GM18868 (cell line): Measurements from ENCODE around the gene ATP2A3.
A peak's percentile ranks its signal among the peaks of the same experiment; 100 is the strongest.

ENCODE experiments used
- ATAC-seq: cut with Tn5 transposase; IDR thresholded peaks from one replicate; pipeline ENCODE4 v1.9.1; 2021; ENCODE audit warnings: mild to moderate bottlenecking, moderate library complexity; ENCODE audit not compliant: unreplicated experiment

ATP2A3 gene

DNA sequence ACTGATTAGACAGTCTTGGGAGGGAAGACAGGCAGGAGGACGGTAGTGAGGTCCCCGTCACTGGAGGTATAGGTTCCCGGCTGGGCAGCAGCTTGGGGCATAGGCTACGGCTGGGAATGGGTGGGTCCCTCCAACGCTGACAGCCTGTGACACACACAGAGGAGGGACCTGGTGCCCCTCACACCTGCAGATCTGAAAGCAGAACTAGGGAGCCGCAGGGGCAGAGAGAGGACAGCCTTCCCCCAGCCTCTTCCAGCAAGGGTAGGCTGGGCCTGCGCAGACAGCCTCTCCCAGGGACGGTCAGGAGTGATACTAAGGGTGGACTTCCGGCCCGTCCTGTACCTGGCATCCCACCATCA lies 49.9 kb downstream of the ATP2A3 start:
- peak; percentile 43 for ATAC-seq

GRCh38 chr17:3913531-3914311 lies 50.5 kb downstream of the ATP2A3 start:
- peak; percentile 45 for ATAC-seq

GRCh38 chr17:3912827-3913226 lies 51.4 kb downstream of the ATP2A3 start:
- no peak for ATAC-seq

DNA sequence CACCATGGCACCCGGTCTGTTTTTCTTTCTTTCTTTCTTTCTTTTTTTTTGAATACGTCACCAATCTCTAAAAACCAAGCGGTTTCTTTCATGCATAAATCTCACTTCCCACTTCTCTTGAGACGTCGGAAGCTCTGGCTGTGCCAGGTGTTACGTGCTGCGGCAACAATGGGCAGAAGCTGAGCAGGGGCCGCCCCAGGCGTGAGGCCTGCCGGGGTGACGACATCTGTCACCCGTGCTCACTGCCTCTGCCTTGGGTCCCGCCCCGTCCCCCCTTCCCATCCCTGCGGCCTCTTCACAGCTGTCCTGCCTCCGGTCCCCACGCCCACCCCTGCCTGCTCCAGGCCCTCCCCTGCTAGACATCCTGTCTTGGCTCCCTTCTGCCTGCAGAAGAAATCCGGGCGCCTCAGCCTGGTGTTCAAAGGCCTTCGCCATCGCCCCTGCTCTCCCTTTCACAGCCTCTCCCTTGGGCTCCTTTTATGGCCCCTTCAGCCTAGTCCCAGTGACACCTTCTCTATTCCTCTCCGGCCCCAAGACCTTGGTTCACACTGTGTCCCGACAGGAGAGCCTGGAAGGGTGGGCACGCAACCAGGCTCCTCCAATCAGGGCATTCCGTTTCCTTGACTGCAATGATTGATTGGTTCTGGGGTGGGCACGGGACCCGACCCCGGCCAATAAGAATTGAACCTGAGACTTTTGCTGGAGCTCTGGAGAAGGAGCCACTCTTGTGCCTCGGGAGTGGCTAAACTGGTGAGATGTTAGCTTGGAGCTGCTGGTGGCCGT lies 52.8 kb downstream of the ATP2A3 start:
- peak; percentile 67 for ATAC-seq

- no peak for ATAC-seq
Measured at GRCh38 chr17:3910420-3911270, 53.6 kb downstream of the ATP2A3 start.

DNA sequence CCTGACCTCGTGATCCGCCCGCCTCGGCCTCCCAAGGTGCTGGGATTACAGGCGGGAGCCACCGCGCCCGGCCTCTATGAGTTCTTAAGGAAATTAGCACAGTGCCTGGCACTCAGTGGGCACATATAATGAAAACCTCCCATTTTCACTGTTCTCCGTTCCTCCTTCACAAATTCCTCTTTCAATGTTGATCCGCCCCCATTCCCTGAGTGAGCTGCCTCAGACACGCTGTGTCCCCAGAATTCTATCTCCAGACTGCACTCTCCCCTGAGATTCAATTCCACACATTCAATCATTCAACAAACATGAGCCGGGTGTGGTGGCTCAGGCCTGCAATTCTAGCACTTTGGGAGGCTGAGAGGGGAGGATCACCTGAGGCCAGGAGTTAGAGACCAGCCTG lies 55.0 kb downstream of the ATP2A3 start:
- no peak for ATAC-seq

DNA sequence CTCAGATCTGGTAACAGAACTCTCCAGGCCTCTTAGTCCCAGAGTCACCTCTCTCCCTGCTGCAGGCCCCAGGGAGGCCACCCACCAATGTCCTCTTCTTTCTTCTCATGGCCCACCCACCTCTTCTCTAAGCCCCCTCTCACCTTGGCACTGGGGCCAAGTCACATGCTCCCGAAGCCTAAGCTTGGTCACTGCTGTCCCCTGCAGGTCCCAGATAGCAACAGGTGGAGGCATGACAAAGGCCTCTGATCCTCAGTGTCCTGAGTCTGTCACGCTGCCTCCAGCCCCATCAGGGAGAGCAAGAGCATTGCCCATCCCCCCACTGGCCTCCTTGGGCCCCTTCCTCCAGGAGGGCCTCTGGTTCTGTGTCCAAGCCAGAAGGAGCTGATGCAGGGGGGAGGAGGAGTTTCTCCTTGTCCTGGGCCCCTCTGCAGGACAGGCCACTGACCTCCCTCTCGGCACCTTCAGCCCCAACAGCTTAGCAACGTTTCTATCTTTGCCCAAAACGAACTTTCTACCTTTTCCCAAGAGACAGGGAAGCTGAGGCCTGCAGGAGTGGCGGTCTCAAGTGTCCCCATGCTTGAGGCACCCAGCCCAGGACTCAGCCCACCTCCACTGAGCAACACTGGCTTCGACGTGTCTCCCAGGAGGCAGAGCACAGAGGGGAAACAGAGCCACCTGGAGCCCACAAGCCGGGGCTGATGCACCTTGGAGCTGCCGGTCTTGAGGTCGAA lies 56.6 kb downstream of the ATP2A3 start:
- no peak for ATAC-seq

DNA sequence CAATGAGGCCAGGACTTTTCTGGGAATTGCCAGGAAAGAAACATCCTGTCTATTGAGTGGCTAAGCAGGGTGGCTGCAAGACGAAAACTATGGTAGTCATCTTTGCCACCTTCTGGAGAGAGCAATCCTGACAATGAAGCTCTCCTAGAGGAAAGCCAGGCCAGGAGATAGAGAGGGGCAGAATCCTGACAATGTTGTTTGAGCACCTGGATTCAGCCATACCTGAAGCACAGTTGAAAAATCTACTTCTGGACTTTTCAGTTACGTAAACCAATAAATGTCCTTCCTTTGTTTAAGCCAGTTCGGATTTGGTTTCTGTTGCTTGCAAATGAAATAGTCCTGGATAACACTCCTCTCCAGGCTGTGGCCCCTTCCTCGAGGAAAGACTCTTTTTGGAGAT lies 57.4 kb downstream of the ATP2A3 start:
- ATAC-seq = no peak

- ATAC-seq = no peak
Measured at GRCh38 chr17:3905017-3905520, 59.2 kb downstream of the ATP2A3 start.

GRCh38 chr17:3904501-3904900 lies 59.7 kb downstream of the ATP2A3 start:
- ATAC-seq = no peak

DNA sequence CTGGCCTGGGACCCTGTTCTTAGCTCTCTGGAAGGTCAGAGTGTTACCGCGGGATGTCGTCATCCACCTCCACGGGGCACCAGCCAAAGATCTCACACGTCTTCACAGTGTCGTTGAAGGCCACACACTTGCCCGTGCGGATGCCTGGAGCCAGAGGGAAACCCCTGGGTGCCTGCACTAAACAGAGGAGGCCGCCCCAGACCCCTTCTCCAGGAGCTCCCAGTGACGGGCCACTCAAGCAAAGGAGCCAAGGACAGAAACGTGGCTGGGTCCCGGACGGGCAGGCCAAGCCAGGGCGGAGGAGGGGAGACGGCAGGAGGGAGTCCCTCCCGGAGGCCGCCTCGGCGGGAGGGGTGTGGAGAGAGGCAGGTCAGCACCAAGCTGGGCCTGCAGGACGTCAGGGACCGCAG lies 60.4 kb downstream of the ATP2A3 start:
- ATAC-seq = no peak

- ATAC-seq = no peak
Measured at GRCh38 chr17:3903051-3903825, 61.0 kb downstream of the ATP2A3 start.

GRCh38 chr17:3900646-3901045 lies 63.6 kb downstream of the ATP2A3 start:
- no peak for ATAC-seq

- no peak for ATAC-seq
Measured at GRCh38 chr17:3897731-3898130, 66.5 kb downstream of the ATP2A3 start.

DNA sequence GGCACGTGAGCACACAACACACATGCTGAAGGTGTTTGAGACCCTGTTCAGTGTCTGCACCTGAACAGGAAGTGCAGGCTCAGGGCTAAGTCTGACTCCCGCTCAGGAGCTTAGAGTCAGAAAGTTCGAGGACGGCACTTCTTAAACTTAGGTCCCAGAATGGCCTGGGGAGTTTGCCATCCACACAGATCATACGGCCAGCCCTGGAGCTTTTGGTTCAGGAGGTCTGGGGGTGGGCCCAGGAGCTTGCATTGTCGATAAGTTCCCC lies 67.3 kb downstream of the ATP2A3 start:
- no peak for ATAC-seq

- no peak for ATAC-seq
Measured at GRCh38 chr17:3896108-3896967, 67.9 kb downstream of the ATP2A3 start.

GRCh38 chr17:3895354-3895753 lies 68.9 kb downstream of the ATP2A3 start:
- ATAC-seq = no peak

DNA sequence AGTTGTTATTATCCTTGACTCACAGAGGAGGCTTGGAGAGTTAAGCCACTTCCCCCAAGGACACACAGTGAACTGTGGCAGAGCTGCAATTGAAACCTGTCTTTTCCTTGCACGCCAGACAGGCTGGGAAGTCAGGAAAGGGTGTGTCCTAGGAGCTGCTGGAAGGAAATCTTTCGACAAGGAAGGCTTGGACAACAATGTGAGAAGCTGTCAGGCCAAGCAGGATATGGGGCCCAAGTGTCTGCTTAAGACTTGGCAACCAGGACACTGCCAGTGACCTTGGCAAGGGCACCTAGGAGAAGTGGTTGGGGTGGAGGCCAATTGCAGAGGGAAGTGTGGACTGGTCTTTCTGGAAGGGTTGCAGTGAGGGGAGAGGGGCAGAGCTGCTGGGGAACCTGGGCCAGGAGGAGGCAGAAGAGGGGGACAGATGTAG lies 69.3 kb downstream of the ATP2A3 start:
- no peak for ATAC-seq

- ATAC-seq = no peak
Measured at GRCh38 chr17:3894188-3894587, 70.0 kb downstream of the ATP2A3 start.
